Fibroblast of skin of left biceps (primary cell): ENCODE measurements around the gene GALNS.
"Not testable (repeated sequence)": the region's sequence is repeated elsewhere in the genome, so short reads cannot be mapped to it uniquely, and the experiment has no call there.

ENCODE experiments used
- DNase-seq, 2 experiments: peaks; one replicate each; pipeline ENCODE4 v3.0.0-alpha.2; 2013; ENCODE audit warnings: low read depth in 2 of 2

The GALNS gene

GRCh38 chr16:88783391-88784073, 73.2 kb downstream of the GALNS start:
- no peak for DNase-seq

DNA sequence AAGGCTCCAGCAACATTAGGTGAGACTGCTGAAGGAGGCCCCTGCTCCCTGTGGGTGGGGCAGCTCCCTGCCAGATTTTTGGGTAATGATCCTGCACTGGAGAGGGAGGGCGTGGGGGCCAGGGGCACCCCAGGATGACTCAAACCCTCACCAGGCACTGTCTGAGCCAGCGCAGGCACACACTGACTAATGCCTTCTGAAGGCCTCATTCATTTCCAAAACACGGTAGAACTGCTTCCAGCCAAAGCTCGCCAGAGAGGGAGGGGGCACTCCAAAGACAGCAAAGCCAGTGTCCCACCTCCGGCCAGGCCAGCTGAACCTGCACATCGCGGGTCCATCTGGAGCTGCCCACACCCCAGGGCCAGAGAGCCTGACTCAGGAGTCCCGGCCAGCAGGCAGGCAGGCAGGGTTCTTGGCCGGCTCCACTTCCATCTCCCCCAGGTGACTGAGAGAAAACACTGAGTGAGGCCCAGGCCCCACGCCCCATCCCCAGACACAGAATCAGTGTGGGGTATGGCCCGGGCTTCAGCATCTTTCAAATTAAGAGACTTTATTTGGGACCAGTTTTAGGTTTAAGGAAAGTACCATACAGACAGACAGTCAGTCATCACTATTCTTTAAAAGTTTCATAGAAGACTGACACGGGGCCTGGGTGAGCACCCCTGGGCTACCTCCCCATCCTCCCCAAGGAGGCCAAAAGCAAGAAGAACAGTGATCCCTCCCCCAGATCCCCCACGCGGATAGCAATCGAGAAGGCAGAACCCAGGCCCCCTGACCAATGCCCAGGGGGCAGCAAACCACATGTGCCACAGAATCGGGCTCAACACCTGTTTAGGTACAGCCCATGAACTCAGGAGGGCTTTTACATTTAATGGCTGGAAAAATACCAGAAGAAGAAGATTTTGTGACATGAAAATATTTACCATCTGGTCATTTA, 74.0 kb downstream of the GALNS start:
- no peak for DNase-seq

DNA sequence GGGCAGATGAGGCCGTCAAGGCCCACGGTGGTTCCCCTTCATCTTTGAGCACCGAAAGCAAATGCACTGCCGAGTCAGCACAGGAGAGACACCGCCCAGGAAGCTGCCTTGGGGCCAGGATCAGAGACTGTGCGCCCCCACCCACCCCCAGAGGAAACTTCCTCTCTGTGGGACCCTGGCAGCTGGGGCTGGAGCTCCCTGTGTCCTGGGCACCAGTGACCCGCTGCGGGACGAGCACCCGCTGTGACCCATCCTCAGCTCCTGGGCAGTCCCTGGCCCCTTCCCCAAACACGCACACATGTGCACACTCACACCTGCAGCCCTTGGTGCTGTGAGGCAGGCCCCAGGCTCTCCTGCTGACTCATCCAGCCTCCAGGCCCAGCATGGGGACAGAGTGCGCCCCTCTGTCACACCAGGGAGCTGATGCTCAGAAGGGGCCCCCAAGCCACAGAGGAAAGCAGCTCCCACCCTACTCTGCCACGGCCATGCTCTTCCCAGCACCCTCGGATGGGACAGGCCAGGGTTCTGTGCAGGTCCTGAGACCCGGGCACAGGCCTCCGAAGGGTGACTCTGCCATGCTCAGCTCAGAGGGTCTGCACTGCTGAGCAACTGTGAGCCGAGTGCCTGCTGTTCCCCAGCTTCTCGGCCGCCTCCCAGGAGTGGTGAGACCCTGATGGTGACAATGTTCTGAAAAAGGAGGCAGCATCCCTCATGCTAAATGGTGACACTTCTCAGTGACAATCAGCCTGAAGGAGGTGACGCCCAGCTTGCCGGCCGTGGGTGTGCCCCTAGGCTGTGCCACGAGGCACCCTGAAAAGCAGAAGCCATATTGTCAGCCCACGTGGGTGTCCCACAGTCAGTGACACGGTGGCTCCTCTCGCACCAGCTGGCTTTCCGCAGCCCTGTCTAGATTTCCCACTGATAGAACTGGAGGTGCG, 75.3 kb downstream of the GALNS start:
- DNase-seq: no peak

DNA sequence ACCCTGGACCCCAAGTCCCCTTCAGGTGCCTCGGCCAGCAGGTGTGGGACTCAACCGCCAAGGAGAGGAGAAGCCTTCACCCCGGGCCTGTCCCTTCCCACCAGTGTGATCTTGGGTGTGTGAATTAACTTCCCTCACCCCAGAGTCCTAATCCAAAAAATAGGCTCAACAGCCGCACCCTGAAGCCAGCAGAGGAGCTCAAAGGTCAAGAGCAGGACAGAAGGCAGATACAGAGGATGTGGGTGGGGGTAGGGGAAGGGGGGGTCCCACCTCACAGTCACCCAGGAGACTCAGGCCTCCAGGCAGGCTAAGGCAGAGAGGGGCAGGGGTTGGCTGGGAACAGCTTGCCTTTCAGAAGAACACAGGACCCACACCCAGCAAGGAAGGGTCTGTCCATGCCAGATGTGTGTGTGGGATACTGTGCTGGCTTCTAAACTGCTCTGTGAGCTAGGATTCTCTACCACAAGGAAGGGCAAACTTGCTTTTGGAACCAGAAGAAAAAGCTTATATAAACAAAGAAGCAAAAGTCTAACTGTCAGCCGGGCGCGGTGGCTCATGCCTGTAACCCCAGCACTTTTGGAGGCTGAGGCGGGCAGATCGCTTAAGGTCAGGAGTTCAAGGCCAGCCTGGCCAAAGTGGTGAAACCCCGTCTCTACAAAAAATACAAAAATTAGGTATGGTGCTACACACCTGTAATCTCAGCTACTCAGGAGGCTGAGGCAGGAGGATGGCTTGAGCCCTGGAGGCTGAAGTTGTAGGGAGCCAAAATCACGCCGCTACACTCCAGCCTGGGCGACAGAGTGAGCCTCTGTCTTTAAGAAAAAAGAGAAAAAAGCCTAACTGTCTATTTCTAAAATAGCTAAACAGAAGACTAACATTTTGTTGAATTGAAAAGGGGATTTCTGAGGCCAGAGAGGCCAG, 76.3 kb downstream of the GALNS start:
- DNase-seq: no peak

DNA sequence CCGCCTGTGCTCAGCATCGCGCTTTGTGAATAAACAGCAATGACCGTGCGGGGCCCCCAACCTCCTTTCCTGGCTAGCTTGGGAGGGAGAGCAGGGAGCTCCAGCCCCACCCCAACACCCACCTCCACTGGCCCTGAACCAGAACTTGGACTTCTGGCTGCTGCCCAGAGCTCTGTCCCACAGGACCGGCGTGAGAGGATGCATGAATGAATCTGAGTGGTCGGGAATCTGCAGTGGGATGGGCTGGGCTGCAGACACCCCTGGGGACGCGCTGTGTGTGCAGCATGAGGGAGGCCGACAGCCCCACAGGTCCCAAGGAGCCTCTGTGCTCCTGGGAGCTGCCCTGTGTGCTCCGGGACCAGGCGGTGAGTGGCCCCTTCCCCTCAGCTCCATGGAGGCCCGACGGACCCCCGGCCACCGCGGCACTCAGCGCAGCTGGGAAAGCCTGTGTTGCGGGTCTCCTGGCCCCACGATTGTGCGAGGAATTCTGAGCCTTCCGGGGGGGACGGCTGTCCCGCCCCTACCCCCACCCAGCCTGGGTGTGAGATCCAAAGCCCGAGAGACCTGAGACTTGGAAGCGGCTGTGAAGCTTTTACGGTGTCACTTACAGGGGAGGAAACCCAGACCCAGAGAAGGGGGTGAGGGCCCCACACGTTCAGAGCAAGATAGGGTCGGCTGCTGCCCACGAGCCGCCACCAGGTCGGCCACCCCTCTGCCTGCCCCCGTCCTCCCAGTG, 77.2 kb downstream of the GALNS start:
- DNase-seq: no peak

GRCh38 chr16:88778541-88779065, 78.1 kb downstream of the GALNS start:
- DNase-seq: no peak

GRCh38 chr16:88778271-88778525, 78.5 kb downstream of the GALNS start:
- DNase-seq: no peak

DNA sequence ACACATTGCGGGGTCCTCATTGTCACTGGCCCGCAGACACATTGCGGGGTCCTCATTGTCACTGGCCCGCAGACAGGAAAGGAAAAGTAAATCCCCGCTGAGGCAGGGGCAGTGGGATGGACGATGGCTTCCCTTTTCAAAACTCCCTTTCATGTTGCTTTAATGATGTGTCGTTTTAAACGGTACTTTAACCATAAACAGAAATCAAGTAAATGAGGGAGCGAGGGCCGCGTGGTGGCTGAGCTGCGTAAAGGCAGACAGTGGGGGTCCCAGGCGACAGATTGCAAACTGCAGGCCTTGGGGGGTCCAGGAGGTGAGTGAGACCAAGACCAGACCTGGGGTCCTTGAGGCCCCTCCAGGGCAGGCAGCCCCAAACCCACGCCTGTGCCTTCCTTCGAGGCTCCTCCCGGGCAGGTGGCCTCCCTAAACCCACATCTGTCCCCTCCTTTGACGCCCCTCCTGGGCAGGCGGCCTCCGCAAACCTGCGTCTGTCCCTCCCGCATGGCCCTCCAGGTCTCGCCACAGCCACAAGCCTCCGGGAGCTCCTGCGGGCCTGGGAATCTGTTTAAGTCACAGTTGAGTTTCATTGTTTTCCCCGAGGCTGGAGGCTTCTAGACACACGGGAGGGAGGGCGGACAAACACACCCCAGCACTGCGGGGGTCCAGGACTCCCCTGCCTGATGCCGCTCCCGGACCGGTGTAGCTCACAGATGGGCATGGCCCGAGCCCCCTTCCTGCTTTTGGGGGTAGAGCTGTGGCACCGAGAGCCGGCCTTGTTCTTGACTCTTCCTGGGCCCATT, 79.1 kb downstream of the GALNS start:
- no peak for DNase-seq

GRCh38 chr16:88775825-88776224, 80.9 kb downstream of the GALNS start:
- DNase-seq: no peak

- no peak for DNase-seq
These were observed 82.0 kb downstream of the GALNS start for GRCh38 chr16:88774544-88775393.

- no peak for DNase-seq
These were observed 82.9 kb downstream of the GALNS start for GRCh38 chr16:88773812-88774291.

- peak; percentile 75 to 78 for DNase-seq
These were observed 83.6 kb downstream of the GALNS start for GRCh38 chr16:88772871-88773811.

GRCh38 chr16:88771781-88772180, 85.0 kb downstream of the GALNS start:
- DNase-seq: not testable (repeated sequence)

DNA sequence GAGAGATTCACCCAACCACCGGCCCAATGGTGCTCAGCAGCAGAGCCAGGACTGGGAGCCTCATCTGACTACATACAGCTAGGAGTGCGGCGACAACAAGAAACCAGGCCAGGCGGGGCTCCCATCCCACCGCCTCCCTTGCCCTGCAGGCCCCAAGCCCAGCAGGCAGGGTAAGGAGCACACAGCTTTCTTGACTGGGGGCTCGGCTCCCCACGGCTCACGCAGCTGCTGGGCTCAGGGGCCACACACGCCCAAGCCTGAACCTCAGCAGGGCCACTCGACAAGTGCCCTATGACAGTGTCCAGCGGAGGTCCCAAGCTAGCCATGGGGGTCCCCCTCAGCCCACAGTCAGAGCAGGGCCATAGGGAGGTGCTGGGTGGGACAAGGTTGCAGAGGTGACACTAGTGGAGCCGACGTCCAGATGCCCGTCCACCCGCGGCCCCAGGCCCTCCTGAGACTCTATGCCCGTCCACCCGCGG, 85.4 kb downstream of the GALNS start:
- DNase-seq: no peak

- DNase-seq: no peak
These were observed 86.1 kb downstream of the GALNS start for GRCh38 chr16:88770461-88771293.
